ENCODE data around the gene FIP1L1. TPM values are rescaled to one million over a fixed set of nuclear protein-coding genes. Genes with fewer than 3 reads are reported as not detected.
A peak's percentile ranks its signal among the peaks of the same experiment; 100 is the strongest.
"Not testable (repeated sequence)": the region's sequence is repeated elsewhere in the genome, so short reads cannot be mapped to it uniquely, and the experiment has no call there.

The FIP1L1 gene
- total and polyA plus RNA-seq, 7 donors, result 23.5 to 49.6 (median 28.2) TPM

- intact Hi-C loops (cut with DNase I), result no loop called here
Measured at GRCh38 chr4:53465891-53466290, 88.5 kb downstream of the FIP1L1 start.

GRCh38 chr4:53466576-53466975 lies 89.1 kb downstream of the FIP1L1 start:
- WGBS, 3 donors, result 95 to 99% (median 97%) methylated on average over 6 of the region's 6 CpGs
- H3K27me3 ChIP-seq (ENCODE audit: insufficient read depth in 3 of 3, low read length in 2 of 3); DNase-seq; intact Hi-C loops (cut with DNase I); ATAC-seq; H3K27ac ChIP-seq; H3K4me1 ChIP-seq; H3K9me3 ChIP-seq; H3K4me3 ChIP-seq: not testable (repeated sequence)
- H3K36me3 ChIP-seq (ENCODE audit: insufficient read depth in 1 of 2, low read depth in 1 of 2), result peaks cover 0 to 17% of the 10 kb centered on the region in 2 donors

More at GRCh38 chr4:53465891-53466290, 88.5 kb downstream of the FIP1L1 start:
- H3K9me3 ChIP-seq, result no peaks in the 10 kb centered on the region
- no peaks in the 10 kb centered on the region for H3K4me1 ChIP-seq
- no peaks in the 10 kb centered on the region for H3K27me3 ChIP-seq (ENCODE audit: insufficient read depth in 3 of 3, low read length in 2 of 3)
- no peak for TF ChIP-seq CTCF (IDR thresholded peaks at IDR 0.05)
- DNase-seq, result no peak
- H3K27ac ChIP-seq, result no peak overlapping the region
- ATAC-seq, result no peak
- peaks cover 0 to 24% of the 10 kb centered on the region in 2 donors for H3K36me3 ChIP-seq (ENCODE audit: insufficient read depth in 1 of 2, low read depth in 1 of 2)
- H3K4me3 ChIP-seq, result no peak overlapping the region

- WGBS, 3 donors, result 77 to 81% (median 80%) methylated on average over 10 of the region's 10 CpGs
- no peaks in the 10 kb centered on the region for H3K4me1 ChIP-seq
- H3K36me3 ChIP-seq (ENCODE audit: insufficient read depth in 1 of 2, low read depth in 1 of 2), result no peaks in the 10 kb centered on the region
- intact Hi-C loops (cut with DNase I), result no loop called here
- no peak overlapping the region for H3K4me3 ChIP-seq
- no peak for TF ChIP-seq CTCF (IDR thresholded peaks at IDR 0.05)
- H3K27me3 ChIP-seq (ENCODE audit: insufficient read depth in 3 of 3, low read length in 2 of 3), result no peaks in the 10 kb centered on the region
- no peaks in the 10 kb centered on the region for H3K9me3 ChIP-seq
- ATAC-seq (peak in 1 of 4 donors; percentile 44), DNase-seq (peak in 1 of 2 donors; percentile 49)
- H3K27ac ChIP-seq, result no peak overlapping the region
Measured at GRCh38 chr4:53476232-53477037, 99.0 kb downstream of the FIP1L1 start.

GRCh38 chr4:53477038-53477565 lies 99.7 kb downstream of the FIP1L1 start:
- H3K27ac ChIP-seq, result no peak overlapping the region
- intact Hi-C loops (cut with DNase I), result no loop called here
- no peak for TF ChIP-seq CTCF (IDR thresholded peaks at IDR 0.05)
- no peaks in the 10 kb centered on the region for H3K36me3 ChIP-seq (ENCODE audit: insufficient read depth in 1 of 2, low read depth in 1 of 2)
- no peak overlapping the region for H3K4me3 ChIP-seq
- no peaks in the 10 kb centered on the region for H3K4me1 ChIP-seq
- no peaks in the 10 kb centered on the region for H3K27me3 ChIP-seq (ENCODE audit: insufficient read depth in 3 of 3, low read length in 2 of 3)
- DNase-seq, result no peak
- ATAC-seq, result no peak
- 76 to 81% (median 78%) methylated on average over 5 of the region's 5 CpGs for WGBS, 3 donors
- H3K9me3 ChIP-seq, result no peaks in the 10 kb centered on the region

GRCh38 chr4:53477636-53478035 lies 100.2 kb downstream of the FIP1L1 start:
- DNase-seq (no peak), ATAC-seq (no peak)
- Histone ChIP-seq H3K4me1 (no peaks in the 10 kb centered on the region), H3K36me3 (ENCODE audit: insufficient read depth in 1 of 2, low read depth in 1 of 2) (no peaks in the 10 kb centered on the region), H3K9me3 (no peaks in the 10 kb centered on the region), H3K4me3 (no peak overlapping the region), H3K27me3 (ENCODE audit: insufficient read depth in 3 of 3, low read length in 2 of 3) (no peaks in the 10 kb centered on the region), H3K27ac (no peak overlapping the region)
- intact Hi-C loops (cut with DNase I), result no loop called here
- no peak for TF ChIP-seq CTCF (IDR thresholded peaks at IDR 0.05)
- WGBS, 3 donors, result 67 to 91% (median 76%) methylated on average over 1 of the region's 1 CpG
